ENCODE results near the gene SLC7A14.
"Not testable (repeated sequence)": the region's sequence is repeated elsewhere in the genome, so short reads cannot be mapped to it uniquely, and the experiment has no call there.

Gene SLC7A14

DNA sequence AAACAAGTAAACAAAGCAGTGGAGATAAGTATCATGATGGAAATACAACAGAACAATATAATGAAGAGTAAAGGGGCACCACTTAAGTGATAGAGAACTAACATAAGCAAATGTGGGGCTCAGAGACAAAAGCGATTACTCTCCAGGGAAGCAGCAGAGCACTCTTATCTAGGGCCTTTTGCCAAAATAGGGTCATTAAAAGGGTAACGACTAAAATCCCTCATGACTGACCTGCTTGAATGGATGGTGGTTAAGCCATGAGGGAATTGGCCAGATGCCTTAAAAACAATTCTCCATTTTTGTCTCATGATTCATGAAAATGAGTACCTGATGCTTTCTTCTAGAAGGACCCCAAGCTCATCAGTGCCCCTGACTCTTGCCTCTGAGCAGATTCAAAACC, 3.2 kb upstream of the SLC7A14 start:
- DNase-seq: no peak

DNA sequence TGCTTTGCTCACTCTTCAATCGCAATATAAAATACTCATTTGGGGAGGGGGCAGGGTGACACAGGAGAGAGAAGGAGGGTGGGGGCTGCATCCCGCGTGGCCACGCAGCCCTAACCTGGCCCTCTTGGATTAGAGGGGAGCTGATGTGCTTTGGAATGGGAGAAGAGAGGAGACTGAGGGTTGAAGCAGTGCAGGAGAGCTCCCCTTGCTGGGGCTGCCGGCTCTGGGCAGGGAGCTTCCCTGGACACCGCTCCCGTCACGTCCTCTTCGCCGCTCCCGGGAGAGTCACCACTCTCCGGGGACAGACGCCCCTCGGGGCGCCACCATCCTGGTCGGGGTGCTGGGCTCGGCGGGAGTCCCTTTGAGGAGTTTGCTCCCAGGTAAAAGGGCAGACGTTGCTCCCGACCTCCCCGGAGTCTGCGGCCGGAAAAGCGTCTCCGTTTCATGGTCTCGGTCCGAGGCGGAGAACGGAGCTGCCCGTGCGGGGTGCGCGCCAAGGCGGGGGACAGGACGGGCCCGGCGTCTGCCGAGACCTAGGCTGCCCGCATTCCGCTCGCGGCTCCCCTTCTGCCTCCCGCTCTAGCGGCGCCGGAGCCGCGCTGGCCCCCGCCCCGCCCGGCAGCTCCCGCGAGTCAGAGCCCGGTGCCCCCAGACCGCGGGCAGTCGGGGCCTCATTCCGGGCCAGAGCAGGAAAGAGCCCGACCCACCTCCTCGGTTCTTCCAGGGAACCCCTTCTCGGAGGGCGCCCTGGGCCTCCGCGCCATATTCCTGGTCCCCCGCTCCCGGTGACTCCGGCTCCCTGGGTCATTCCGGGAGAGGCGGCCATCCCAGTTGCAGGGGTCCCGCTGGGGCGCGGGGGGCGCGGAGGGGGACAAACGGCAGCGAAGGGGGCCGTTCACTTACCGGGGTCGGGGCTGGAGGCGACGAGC, 603 bp downstream of the SLC7A14 start:
- no peak for DNase-seq

DNA sequence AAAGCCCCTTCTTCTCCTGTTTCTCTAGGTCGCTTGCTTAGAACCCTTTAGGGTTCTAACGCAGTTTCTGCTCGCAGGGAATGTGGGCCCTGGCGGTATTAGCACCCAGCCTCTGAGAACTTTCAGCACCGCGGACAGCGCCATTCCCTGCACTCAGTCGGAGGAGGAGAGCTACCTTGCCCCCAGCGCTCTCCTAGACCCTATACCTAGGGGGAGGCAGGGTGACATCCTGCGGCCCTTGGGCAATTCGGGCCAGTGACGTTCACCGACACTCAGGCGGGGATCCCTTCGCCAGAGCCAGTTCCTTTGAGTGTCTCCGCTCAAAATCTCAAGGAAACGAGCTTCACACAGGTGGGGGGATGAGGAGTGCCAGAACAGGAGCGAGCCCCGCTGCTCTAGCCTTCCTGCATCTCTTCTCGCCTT, 1.3 kb downstream of the SLC7A14 start:
- no peak for DNase-seq

DNA sequence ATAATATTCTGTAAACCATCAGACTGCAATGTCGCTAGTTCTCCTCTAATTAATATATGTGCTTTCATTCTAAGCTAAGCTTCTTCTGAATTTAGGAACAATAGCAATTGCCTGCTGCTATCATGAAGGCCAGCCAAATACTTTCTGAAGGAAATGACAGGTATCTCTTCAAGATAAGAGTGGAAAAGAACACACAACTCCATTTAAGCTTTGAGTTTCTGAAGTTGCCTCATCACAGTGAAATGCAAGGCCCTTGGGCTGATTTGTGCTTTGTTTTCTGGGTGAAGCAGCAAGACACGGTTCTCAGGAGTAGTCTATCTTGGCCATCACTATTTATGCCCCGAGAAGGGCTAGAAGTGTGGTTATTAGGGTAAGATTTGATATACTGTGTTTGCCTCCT, 6.2 kb downstream of the SLC7A14 start:
- no peak for DNase-seq

DNA sequence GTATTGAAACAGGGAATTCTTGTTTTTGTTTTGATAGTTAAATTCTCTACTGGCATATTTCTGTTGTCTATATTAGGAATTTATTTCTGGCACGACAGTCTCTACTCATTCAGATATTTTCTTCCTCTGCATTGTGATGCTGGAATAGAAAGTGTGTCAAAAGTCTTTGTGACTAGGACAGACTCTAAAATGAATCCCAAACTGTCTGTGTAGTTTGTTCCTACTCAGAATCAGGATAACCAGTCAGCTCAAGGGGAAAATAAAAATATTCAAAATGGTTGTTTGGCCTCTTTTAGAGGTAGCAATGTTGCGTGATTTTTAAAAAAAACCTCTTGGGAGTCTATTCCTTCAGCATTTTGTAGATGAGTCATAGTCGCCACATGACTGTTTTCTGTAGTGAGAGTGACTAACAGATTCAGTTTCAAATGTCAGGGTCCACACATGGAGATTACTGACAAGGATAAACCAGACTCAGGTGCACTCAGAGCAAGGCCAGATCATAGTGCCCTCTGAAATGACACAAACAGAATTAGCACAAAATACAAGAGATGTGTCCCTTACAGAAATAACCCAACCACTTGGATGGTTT, 13.1 kb downstream of the SLC7A14 start:
- no peak for DNase-seq

DNA sequence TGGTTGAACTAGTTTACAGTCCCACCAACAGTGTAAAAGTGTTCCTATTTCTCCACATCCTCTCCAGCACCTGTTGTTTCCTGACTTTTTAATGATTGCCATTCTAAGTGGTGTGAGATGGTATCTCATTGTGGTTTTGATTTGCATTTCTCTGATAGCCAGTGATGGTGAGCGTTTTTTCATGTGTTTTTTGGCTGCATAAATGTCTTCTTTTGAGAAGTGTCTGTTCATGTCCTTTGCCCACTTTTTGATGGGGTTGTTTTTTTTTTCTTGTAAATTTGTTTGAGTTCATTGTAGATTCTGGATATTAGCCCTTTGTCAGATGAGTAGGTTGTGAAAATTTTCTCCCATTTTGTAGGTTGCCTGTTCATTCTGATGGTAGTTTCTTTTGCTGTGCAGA, 18.3 kb downstream of the SLC7A14 start:
- DNase-seq: not testable (repeated sequence)

DNA sequence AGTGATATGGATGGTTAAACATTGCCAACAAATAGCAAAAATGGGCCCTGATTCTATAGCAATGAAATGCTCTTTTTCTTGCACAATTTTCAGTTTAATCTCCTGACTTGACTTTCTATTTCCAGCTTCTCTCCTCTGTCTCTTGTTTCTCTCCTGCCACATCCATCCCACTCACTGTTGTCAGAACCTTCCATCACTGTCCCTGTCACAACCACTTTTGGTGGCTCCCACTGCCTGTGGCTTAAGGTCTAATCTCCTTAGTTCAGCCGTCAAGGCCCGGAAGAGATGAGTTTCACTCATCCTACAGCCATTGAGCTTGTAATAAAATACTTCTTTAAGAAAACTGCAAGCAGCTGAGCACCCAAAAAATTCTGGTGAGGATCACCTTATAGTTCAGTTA, 19.5 kb downstream of the SLC7A14 start:
- no peak for DNase-seq

DNA sequence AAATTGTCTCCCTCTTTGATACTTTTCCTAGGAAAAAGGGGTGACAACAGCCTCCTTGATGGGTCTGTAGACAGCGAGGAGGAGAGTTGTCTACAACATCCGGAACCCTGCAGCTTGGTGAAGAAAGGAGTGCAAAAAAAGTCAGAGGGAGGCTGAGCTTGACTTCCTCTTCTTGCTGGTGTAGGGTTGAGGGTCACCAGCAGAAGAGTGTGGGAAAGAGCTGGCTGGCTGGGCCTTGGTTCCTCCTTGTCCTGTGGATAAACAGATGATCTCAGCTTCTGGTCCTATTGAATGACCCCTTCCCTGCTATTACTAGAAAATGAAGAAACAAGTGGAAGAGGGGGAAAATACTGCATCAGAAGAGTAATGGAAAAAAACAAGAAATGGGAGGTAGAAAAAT, 20.4 kb downstream of the SLC7A14 start:
- no peak for DNase-seq

DNA sequence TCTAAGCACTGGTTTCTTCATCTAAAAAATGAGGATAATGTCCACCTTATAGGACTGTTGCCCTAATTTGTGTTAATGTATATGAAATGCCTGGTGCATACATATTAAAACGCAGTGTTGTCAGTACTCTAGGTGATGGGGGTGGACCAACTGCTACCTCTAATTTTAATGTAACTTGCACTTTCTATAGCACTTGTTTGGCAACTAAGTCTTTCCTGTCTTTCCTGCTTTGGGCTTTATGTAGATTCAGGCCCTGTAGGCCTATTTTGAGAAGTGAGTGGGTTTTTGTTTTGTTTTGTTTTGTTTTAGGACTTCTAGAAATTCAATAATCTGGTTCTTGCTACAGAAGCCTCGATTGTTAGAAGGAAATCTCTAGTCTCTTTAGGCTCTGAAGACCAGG, 21.2 kb downstream of the SLC7A14 start:
- no peak for DNase-seq

DNA sequence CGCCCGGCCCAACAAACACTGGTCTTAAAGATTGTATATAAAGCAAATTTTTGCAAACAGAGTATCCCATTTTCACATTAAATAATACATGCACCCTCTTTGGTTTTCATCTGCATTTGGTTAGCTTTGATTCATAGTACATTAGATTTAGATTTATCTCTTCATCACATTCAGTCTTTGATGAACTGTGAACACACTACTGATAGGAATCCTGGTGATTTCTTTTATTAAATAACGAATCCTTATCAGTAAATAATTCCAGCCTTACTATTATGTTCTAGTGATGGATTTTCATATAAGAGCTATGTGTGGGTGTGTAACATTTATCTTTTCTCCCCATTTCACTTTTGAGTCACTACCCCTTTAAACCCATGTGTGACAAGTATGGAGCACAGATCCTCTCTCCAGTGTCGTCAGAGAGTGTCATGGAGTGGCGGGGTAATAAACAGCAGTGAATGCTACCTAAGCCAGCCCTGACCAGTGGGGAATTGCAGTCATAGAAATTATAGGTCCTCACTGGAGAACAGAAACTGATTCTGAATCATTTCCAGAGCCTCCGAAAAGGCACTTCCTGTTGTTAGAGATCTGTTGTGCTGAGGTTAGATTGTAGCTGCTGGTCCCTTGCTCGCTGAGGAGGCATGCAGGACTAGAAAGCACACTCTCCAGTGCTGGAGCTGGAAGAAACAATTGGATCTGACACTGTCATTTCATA, 22.0 kb downstream of the SLC7A14 start:
- DNase-seq: peak; percentile 46

DNA sequence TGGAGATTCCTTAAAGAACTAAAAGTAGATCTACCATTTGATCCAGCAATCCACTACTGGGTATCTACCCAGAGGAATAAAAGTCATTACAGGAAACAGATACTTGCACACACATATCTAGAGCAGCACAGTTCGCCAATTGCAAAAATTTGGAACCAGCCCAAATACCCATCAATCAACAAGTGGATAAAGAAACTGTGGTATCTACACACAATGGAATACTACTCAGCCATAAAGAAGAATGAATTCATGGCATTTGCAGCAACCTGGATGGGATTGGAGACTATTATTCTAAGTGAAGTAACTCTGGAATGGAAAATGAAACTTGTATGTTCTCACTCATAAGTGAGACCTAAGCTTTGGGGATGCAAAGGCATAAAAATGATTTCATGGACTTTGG, 23.8 kb downstream of the SLC7A14 start:
- no peak for DNase-seq

DNA sequence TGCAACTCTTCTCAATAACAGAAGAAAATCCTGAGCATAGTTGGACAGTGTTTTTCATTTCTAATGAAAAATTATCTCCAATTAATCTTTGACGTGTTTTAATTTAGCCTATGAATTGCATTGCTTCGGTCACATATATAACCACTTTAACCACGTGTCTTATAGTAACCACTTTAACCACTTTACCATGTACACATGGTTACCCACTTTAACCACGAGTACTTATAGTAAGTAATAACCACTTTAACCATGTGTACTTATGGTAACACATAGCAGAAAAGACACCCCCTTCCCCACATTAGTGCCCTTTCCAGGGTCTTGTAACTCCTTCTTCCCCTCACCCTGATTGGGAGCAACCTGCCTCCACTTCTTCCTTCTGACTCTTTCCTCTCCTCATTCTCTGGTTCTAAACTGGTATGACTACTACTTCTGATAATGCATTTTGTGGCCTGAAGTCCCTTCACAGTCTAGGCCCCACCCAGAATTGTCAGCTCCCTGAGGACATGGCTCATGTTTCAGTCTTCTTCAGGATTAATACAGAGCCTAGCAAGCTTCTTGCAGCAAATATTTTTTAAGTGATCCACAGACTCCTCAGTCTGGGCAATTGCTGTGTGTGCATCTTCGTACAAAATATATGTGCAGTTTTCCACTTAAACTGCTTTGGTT, 25.0 kb downstream of the SLC7A14 start:
- no peak for DNase-seq

DNA sequence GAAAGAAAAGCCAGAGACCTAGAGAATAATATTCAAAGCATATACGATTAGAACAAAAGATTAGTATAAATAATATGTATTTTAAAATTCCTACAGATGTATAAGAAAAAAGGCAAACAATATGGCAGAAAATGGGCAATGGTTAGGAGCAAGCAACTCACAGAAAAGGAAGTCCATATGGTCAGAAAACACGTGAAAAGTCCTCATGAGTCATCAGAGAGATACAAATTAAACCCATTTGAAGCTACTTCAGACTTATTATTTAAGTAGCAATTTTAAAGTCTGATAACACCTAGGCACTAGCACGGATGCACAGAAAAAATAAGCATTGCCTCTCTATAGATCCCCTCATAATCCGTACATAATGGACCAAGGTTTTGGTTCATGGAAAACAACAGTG, 25.6 kb downstream of the SLC7A14 start:
- DNase-seq: no peak

DNA sequence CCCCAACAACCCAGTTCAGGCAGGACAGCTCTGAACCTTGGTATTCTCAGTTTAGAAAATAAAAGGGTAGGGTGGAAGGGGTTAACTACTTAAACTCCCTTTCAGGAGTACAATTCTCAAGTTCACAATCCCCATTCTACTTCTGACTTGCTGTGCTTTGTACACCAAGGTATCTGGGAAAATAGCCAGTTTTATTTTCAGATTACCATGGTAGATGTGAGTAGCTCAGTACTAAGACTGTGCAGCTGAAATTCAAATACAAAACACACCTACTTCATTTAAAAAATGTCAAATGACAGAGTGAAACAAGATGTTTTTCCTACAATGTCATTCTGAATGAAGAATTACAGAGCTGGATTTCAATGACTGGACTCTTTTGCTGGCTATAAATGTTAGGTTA, 27.4 kb downstream of the SLC7A14 start:
- no peak for DNase-seq

DNA sequence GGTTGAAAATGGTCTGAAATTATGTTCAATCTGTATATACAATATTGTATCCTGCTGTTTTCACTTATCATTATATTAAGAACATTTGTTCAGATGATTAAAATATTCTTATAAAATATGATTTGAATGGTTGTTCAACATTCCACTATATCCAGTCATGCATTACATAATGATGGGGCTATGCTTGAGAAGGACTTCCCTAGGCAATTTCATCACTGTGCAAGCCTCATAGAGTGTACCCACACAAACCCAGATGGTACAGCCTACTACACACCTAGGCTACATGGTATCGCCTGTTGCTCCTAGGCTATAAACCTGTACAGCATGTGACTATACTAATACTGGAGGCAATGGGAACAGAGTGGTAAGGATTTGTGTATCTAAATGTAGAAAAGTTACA, 30.5 kb downstream of the SLC7A14 start:
- no peak for DNase-seq

DNA sequence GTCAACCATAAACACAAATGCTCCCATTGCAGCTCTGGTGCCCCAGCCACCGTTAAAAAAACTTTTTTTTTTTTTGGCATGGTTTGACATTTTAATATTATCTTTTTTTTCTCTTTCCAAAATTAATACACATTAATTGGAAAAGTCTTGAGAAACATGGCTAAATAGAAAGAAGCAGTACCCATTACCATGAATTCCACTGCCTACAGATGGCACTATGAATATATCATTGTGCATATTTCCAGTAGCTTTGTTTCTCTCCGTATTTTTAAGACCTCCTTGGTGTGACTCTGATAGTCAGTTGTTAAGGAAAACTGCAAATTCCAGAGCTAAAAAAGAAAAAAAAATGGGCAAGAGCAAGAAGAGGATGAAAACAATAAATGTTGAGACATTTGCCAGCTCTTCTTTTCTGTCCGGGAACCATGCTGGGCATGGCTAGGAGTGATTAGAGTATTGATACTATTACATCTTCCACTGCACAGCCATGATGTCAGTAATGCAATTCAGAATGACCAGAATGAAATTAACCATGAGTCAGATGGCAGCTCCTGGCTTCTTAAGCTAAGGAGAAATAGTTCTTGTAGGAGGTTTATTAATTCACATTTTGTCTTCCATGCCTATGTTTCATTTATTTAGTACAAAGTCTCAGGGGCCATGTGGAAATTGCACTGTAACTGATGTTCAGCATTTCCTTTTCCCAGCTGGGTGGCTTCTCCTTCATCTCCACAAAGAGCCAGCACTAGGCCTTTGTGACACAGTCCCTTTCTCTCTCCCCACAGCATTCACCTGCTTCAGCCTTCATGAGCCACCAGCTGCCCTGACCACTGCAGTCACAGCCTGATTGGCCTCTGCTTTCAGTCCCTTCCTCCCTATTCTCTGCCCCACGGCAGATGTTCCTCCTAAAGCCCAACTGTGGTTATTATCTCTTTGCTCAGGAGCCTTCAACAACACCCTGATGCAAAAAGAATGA, 31.8 kb downstream of the SLC7A14 start:
- no peak for DNase-seq

DNA sequence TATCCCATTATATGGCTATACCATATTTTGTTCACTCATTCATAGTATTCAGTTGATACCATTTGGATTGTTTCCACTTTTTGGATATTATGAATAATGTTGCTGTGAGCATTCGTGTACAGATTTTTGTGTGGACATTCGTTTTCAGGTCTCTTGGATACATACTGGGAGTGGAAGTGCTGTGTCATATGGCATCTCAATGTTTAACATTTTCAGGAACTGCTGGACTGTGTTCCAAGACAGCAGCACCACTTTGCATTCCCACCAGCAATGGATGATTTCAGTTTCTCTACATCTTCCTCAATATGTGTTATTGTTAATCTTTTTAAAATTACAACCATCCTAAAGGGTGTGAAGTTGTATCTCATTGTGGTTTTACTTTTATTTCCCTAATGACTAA, 34.6 kb downstream of the SLC7A14 start:
- DNase-seq: no peak

DNA sequence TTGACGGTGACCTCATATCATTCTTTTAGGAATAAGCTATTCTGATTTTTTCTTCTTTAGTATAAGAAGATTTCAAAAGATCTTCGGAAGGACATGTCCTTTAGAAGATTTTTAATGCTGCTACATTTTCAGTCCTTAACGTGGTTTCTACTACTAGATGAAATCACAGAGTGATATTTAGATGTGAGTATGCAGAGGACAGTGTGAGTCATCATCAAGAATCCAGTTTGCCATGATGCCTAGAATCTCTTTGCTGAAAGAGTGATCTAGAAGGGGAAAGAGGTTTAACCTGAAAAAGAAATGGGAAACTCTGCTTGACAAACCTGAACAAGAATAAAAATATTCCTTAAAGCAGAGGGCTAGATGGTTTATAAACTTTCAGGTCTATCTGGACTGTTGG, 43.2 kb downstream of the SLC7A14 start:
- DNase-seq: no peak

DNA sequence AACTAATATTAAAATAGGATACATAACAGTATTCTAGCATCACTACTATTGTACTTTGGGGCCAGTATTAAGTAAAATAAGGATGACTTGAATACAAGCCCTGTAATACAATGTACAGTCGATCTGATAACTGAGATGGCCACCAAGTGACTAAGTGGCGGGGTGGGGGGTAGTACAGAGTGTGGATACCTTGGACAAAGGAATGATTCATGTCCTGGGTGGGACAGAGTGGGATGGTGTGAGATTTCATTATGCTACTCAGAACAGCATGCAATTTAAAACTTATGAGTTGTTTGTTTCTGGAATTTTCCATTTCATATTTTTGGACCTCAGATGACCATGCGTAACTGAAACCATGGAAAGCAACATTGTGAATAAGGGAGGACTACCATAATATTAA, 46.0 kb downstream of the SLC7A14 start:
- DNase-seq: no peak

DNA sequence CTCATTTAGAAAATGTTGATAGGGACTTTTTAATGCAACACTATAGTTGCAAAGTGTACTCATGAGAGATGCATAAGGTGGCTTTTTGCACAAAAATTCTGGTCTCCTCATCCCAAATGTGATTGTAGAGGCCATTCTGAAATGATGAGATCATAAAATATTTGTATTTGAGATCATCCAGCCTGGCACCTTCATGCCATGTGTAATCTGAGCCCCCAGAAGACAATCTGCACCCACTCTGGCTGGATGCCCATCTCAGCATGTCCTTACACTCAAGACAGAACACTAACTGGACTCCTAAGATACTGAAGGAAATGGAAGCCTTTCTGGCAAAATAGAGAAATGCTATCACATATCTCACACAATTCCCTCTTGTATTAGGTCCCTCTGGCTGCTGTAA, 49.2 kb downstream of the SLC7A14 start:
- DNase-seq: no peak

DNA sequence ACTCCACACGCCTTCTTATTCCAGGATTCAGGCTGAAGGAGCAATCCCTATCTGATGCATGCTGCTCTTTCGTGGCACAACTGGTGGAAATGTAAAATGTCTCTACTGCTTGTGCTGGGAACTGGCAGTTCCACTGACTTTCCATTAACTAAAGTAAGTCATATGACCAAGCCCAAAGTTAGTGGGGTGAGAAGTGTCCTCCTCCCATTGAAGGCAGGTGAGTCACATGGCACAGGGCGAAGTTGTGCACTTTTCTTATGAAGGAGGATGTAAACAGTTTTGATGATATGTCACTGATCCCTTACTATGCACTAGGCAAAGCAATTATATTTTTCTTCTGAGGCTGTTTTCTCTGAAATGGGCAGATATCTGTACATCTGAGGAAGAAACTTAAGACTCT, 51.6 kb downstream of the SLC7A14 start:
- no peak for DNase-seq

DNA sequence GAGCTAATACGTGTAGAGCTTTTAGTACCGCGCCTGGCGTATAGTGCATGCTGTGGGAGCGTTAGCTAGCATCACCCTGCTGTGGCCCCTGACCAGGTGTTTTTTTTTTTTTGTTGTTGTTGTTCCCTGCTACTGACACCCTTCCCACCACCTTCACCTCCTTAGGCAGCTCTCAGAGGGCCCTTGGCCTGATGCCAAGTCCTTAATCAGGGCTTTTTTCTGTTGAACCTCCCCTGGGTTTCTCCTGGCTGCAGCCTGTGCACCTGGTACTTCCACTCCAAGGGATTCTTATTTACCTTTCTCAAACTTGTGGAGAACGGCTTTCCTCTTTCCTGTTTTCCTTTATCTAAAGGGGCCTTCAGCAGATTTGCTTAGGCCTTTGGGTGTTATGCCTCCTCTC, 53.3 kb downstream of the SLC7A14 start:
- no peak for DNase-seq

All from NCI-H510A (cell line).